Iris pigment epithelial cell (primary cell): Measurements from ENCODE around the gene SPINT1.
"Not testable (repeated sequence)": the region's sequence is repeated elsewhere in the genome, so short reads cannot be mapped to it uniquely, and the experiment has no call there.

Source experiments
- DNase-seq: peaks from one replicate; pipeline ENCODE4 v3.0.0-alpha.2; 2011; ENCODE audit warnings: low read depth

Gene SPINT1

GRCh38 chr15:40859206-40859851 lies 15.5 kb downstream of the SPINT1 start:
- peak; percentile 75 for DNase-seq

GRCh38 chr15:40861147-40861546 lies 17.3 kb downstream of the SPINT1 start:
- not testable (repeated sequence) for DNase-seq

- no peak for DNase-seq
These were observed 19.9 kb downstream of the SPINT1 start for GRCh38 chr15:40863660-40864270.

GRCh38 chr15:40867199-40867598 lies 23.4 kb downstream of the SPINT1 start:
- no peak for DNase-seq

- no peak for DNase-seq
These were observed 25.8 kb downstream of the SPINT1 start for GRCh38 chr15:40869686-40870085.

- no peak for DNase-seq
These were observed 26.9 kb downstream of the SPINT1 start for GRCh38 chr15:40870716-40871115.

- no peak for DNase-seq
These were observed 28.1 kb downstream of the SPINT1 start for GRCh38 chr15:40871749-40872617.

- DNase-seq: no peak
These were observed 29.2 kb downstream of the SPINT1 start for GRCh38 chr15:40872791-40873693.

GRCh38 chr15:40873694-40874561 lies 30.1 kb downstream of the SPINT1 start, which contains the start of gene RHOV:
RHOV (minus strand) TSS chr15:40874234; CDS start chr15:40874139, 95 bp downstream.
- DNase-seq: peak; percentile 44

- peak; percentile 26 for DNase-seq
These were observed 32.3 kb downstream of the SPINT1 start for GRCh38 chr15:40875991-40876730.

- peak; percentile 27 for DNase-seq
These were observed 33.8 kb downstream of the SPINT1 start for GRCh38 chr15:40877694-40878093.

GRCh38 chr15:40878785-40879184 lies 34.9 kb downstream of the SPINT1 start:
- DNase-seq: peak; percentile 75

GRCh38 chr15:40879609-40880008 lies 35.8 kb downstream of the SPINT1 start:
- DNase-seq: no peak

GRCh38 chr15:40881351-40881750 lies 37.5 kb downstream of the SPINT1 start:
- no peak for DNase-seq

GRCh38 chr15:40886586-40886985 lies 42.7 kb downstream of the SPINT1 start:
- no peak for DNase-seq

- DNase-seq: no peak
These were observed 45.3 kb downstream of the SPINT1 start for GRCh38 chr15:40889112-40889511.

GRCh38 chr15:40891138-40891537 lies 47.3 kb downstream of the SPINT1 start:
- no peak for DNase-seq

GRCh38 chr15:40891810-40892446 lies 48.1 kb downstream of the SPINT1 start:
- peak; percentile 54 for DNase-seq

GRCh38 chr15:40892447-40893012 lies 48.7 kb downstream of the SPINT1 start:
- DNase-seq: no peak
